Inferior parietal cortex (tissue), 1 donor: ENCODE measurements around the gene MED16.
"Not testable (repeated sequence)": the region's sequence is repeated elsewhere in the genome, so short reads cannot be mapped to it uniquely, and the experiment has no call there.

Experiments
- DNase-seq: peaks from one replicate; pipeline ENCODE4 v3.0.0-alpha.2; 2016; ENCODE audit errors: extremely low spot score

MED16 gene

DNA sequence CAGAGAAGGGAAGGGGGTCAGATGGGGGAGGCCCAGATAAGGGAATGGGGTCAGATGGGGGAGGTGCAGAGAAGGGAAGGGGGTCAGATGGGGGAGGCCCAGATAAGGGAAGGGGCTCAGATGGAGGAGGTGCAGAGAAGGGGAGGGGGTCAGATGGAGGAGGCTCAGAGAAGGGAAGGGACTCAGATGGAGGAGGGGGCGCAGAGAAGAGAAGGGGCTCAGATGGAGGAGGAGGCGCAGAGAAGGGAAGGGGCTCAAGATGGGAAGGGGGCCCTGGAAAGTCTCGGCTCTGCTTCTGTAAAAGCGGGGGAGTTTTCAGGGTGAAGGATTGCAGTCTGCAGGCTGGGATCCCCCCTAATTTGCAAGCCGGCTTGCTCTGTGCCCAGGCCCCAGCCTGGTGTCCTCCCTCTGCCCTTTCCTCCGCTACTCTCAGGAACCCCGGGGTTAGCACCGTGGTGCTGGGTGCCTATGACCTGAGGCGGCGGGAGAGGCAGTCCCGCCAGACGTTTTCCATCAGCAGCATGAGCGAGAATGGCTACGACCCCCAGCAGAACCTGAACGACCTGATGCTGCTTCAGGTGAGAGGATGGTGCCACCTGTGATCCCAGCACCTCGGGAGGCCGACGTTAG is 63.7 kb downstream of the MED16 start:
- no peak for DNase-seq

DNA sequence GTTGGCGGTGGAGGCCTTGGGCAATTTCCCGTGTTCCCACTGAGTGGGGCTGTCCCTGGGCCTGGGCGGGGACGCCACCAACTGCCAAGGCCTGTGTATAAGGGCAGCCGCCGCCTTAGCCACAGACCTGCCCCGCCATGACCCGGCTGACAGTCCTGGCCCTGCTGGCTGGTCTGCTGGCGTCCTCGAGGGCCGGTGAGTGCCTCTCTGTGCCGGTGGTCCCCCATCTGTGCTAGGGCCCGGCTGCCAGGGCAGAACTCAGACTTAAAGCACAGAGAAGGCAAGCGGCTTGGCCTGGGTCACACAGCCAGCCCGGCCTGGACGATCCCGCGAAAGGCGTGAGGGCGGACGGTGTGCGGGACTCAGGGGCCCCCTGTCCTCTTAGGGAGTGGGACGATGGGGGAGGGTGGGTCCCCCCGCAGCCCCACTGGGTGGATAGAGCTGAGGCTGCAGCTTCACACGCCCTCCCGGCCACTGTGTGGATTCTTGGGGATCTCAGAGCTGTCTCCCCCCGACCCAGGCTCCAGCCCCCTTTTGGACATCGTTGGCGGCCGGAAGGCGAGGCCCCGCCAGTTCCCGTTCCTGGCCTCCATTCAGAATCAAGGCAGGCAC is 65.2 kb downstream of the MED16 start, which contains the start of gene AZU1:
Gene AZU1 (plus strand): TSS at position 128 of the 612 bp plus-strand sequence. CDS start 10 bp downstream, at position 138.
- DNase-seq = no peak

DNA sequence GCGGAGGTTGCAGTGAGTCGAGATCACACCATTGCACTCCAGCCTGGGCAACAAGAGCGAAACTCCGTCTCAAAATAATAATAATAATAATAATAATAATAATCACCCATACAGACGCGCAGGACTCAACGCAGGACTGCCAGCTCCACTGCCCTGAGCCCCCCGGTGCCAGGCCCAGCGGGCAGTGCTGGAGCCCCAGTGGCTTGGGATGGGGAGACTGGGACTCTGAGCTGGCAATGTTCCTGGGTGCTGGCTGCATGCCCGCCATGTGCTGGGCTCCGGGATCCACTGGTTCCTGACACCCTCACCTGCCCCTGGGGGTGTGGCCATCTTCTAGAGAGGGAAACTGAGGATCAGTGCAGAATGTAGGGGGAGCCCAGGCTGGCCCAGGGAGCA is 65.7 kb downstream of the MED16 start:
- DNase-seq = no peak

DNA sequence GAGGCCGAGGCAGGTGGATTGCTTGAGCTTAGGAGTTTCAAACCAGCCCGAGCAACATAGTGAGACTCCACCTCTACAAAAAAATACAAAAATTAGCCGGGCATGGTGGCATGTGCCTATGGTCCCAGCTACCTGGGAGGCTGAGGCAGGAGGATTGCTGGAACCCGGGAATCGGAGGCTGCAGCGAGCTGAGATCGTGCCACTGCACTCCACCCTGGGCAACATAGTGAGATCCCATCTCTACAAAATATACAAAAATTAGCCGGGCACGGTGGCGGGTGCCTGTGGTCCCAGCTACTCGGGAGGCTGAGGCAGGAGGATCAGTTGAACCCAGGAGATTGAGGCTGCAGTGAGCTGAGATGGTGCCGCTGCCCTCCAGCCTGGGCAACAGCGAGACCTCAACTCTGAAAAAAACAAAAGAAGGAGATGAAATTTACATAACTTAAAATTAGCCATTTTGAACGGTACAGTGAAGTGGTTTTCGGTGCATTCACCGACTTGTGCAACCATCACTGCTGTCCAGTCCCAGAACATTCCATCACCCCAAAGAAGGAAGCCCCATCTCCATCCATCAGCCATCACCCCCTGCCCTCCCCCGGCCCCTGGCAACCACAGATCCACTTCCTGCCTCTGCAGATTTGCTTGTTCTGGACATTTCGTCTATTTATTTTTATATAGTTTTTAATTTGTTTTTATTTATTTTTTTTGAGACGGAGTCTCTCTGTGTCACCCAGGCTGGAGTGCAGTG is 66.9 kb downstream of the MED16 start:
- no peak for DNase-seq

DNA sequence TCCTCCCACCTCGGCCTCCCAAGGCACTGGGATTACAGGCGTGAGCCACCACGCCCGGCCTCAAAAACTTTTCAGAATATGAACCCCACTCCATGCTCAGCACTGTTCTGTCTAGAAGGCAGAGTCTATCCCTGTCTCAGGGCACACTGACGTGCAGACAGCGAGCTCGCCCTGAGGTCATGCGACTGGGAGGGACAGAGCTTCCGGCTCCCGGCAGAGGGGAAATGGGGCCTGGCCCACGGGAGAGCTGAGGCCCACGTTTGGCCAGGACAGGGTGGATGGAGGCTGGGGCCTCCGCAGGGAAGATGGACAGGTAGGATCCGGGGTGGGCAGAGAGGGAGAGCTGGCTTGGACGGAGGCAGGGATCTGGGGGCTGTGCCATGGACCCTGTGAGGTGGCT is 68.1 kb downstream of the MED16 start:
- no peak for DNase-seq

DNA sequence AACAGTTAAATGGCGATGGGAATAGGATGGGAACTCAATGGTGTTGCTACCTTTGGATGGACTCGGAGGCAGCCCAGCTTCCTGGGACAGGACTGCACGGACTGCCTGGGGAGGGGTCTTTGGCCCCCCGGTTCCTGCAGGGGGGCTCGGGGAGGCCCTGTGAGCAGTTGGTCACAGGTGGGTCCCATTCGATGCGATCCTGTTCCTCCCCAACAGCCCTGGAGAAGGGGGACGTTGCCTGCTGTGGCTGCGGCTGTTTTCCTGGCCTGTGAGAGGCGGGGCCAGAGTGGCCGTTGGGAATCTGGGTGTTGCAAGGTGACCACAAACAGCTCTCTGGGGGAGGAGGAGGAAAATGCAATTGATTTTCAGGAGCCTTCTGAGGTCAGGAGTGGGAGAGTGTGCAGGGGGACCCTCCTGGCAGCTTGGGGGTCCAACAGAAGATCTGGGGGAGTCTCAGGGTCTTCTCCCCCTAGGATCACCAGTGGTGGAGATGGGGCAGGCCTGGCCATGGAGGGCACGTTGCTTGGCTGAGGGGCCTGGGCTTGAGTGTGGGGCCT is 69.3 kb downstream of the MED16 start:
- DNase-seq = no peak

DNA sequence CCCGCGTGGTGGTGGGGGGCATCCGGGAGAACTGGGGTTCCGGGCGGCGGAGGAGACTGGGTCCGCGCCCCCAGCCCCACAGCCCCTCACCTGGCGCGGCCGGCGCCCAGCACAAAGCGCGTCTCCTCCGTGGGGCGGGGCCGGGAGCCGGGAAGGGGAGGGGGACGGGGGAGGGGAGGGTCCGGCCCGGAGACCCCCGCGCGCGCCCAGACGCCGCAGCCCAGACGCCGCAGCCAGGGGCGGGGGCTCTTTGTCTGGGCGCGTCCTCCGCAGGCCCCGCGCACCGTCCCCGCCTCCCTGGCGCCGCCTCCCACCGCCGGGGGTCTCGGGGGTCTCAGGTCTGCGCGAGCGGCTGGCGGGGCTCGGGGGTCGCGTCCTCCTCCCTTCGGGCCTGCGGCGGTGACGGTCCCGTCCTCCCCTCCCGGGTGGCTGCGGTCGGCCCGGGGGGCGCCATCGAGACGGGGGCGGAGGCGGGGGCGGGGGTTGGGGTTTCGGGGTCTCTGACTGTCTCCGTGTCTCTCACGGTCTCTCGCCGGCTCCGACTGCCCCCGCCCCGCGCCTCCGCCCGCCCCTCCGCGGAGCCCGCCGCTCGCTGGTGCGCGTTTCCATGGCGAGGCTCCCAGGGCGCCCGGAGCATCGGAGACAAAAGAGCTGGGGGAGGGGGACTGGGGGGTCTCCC is 71.0 kb downstream of the MED16 start, which contains the start of gene PLPPR3:
Gene PLPPR3 (minus strand): TSS at position 131 of the 679 bp plus-strand sequence. CDS start 396 bp downstream, outside the sequence.
- DNase-seq = no peak

DNA sequence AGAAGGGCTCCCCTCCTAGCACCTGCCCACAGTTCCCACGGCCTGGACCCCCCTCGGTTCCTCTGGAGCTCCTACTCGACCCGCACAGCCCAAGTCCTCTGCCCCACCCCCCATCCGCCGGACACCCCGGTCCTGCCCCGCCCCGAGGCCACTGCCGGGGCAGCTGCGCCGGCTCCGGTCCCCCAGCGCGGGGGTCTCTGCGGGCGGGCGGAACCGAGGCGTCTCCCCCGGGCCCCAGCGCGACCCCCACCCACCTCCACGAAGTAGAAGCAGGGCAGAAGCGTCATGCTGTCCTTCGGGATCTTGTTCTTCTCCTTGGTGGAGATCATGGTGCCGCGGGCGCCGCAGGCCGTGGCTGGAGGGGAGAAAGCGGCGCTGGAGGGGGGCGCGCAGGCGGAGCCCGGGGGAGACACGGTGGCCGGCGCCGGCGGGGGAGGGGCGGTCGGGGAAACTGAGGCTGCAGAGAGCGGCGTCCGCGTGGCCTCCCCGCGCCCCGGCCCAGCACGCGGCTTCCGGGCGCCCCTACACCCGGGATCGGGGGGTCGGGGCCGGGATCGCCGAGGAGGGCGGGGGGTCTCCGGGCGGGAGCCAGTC is 71.7 kb downstream of the MED16 start:
- no peak for DNase-seq

DNA sequence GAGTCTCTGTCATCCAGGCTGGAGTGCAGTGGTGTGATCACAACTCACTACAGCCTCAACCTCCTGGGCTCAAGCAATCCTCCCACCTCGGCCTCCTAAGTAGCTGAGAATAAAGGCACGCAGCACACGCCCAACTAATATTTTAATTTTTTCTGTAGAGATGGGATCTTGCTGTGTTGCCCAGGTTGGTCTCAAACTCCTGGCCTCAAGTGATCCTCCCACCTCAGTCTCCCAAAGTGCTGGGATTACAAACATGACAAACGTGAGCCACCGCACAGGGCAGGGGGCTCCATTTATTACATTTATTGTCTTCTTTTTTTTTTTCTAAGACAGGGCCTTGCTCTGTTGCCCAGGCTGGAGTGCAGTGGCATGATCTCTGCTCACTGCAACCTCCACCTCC is 72.8 kb downstream of the MED16 start:
- not testable (repeated sequence) for DNase-seq
